GM19099 (cell line): Measurements from ENCODE around the gene KCND2.

Experiments used
- POLR2A ChIP-seq: IDR thresholded peaks from 3 replicates; pipeline ENCODE4 v1.6.1; 2011; ENCODE audit warnings: low read depth; ENCODE audit not compliant: insufficient read length; ENCODE audit errors: extremely low read depth

KCND2 gene

DNA sequence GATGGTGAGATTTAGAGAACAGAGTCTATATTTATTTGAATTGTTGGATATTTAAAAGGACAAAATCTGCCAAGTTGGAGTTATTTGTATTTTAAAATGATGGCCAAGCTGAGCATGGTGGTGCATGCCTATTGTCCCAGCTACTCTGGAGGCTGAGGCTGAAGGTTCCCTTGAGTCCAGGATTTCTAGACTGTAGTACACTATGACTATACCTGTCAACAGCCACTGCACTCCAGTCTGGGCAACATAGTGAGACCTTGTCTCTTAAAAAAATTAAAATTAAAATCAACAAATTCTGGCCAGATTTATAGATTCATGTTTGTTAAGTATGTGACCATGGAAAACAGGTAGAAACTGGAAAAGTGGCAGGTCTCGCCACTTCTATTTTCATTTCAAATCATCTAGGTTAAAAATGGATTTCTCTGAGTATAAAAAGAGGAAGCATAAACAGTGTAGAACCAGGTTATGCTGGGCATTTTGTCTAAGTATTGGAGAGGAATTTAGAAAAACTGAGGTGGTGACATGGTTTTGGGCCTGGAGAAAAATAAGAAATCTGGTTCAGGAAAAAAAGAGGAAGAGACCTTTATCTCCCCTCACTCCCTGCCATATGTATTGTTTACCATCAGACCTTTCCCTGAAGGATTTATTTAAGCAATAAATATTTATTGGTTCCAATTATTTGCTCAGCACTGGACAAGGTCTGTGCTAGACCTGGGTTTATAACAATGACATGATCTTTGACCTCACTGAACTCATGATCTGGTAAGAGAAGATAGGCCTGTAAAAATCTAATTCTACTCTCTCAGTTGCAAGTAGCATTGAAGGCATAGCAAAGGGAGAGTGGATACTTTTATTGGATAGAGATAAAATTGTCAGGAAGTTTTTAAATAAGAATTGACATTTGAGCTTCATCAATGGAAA lies 450.8 kb downstream of the KCND2 start:
- no peak for TF ChIP-seq POLR2A

DNA sequence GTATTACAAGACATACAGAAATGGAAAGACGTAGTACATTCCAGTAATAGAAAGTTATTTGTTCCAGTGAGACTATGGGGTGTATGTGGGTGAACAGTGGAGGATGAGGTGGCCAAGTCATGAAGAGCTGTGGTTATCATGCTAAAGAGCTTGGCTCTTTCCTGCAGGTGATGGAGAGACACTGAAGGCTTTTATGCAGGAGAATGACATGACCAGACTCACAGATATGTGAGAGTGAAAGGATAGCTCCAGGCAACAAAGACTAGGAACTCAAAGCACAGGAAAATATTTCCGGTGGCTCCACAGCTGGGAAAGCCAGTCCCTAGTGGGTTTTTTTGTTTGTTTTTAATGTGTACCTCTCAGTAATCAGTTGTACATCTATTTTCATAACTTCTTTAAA lies 451.5 kb downstream of the KCND2 start:
- no peak for TF ChIP-seq POLR2A

- no peak for TF ChIP-seq POLR2A
Observed at GRCh38 chr7:120724955-120725354, 452.0 kb downstream of the KCND2 start.

DNA sequence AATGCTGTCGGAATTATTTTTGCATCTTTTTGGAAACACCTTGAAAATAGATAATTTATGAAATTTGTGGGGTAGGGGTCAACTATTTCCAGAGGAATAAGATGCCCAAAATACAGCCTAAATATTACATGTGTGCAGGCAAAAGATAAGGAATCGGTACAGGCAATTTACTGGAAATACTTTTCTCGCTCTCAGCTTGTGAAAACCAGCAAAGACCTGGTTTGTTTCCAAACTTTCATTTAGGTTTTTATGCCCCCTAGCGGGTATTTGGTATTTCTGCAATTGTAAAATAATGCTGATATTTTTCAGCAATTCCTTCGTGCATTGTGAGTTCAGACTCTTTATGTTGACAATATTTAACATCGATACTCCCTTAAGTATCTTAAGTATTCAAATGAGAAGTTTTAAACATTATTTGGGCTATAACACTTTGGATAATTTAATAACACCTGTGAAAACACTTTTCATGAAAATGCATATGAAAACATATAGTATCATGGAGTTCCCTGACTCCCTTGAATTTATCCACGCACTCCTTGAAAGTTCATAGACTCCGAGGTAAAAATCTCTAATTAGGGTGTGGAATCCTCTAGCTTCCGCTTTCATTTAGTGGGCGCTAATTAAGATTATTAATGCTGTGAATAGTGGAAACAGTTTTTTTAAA lies 452.5 kb downstream of the KCND2 start:
- no peak for TF ChIP-seq POLR2A

GRCh38 chr7:120729245-120729644 lies 456.3 kb downstream of the KCND2 start:
- no peak for TF ChIP-seq POLR2A

GRCh38 chr7:120731271-120731670 lies 458.3 kb downstream of the KCND2 start:
- TF ChIP-seq POLR2A = no peak

- TF ChIP-seq POLR2A = no peak
Observed at GRCh38 chr7:120732256-120732655, 459.3 kb downstream of the KCND2 start.

- no peak for TF ChIP-seq POLR2A
Observed at GRCh38 chr7:120733143-120733542, 460.2 kb downstream of the KCND2 start.

- no peak for TF ChIP-seq POLR2A
Observed at GRCh38 chr7:120733835-120734234, 460.9 kb downstream of the KCND2 start.

GRCh38 chr7:120735791-120736190 lies 462.8 kb downstream of the KCND2 start:
- TF ChIP-seq POLR2A = no peak

DNA sequence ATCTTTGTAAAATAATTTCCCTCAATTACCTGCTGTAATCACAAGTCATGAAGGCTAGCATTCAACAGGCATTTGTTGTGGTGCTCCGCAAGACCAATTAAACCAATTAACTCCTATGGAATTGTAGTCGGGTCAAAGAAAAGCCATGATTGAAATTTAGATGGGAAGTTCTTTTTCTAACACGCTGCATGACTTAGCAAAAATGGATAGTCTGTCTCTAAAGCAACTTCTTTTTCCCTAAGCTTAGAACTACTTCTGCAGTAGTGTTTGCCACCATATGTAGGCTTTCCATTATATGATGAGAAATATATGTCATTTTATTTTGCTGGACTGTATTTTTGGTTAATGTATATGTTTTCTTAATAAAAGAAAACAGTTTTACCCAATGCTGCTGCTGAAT lies 465.8 kb downstream of the KCND2 start:
- no peak for TF ChIP-seq POLR2A

DNA sequence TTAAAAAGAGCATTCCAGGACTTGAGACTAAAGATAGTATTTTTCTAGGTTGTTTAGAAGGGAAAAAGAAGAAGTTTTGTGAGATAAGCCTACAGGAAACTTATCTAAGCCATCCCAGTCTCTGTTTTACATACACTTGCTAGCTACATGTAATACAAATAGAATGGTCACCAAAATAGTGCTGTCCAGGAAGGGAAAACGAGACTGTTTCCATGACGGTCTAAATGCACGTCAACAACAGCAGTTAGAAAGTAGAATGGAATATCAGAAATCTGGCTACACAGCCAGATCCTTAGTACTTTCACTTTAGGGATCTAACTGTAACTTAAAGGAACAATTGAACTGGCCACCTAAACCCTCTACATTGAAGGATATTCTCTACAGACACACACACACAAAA lies 467.4 kb downstream of the KCND2 start:
- no peak for TF ChIP-seq POLR2A

- no peak for TF ChIP-seq POLR2A
Observed at GRCh38 chr7:120741371-120742042, 468.5 kb downstream of the KCND2 start.

DNA sequence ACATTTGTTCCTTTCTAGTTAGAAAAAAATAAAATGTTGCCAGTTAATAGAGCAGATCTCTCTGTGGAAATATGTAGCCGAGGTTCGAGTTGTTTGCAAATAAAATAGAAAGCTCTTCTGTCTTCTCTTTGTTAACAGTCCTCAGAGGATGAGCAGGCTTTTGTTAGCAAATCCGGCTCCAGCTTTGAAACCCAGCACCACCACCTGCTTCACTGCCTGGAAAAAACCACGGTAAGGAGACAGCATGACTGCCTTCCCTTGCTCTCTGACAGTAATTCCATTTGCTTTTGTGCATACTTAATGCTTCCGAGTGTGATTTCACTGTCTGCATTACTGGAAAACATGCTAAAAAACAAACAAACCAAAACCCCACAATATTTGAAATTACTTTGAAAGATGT lies 469.4 kb downstream of the KCND2 start:
- no peak for TF ChIP-seq POLR2A

- TF ChIP-seq POLR2A = no peak
Observed at GRCh38 chr7:120743128-120743527, 470.2 kb downstream of the KCND2 start.

DNA sequence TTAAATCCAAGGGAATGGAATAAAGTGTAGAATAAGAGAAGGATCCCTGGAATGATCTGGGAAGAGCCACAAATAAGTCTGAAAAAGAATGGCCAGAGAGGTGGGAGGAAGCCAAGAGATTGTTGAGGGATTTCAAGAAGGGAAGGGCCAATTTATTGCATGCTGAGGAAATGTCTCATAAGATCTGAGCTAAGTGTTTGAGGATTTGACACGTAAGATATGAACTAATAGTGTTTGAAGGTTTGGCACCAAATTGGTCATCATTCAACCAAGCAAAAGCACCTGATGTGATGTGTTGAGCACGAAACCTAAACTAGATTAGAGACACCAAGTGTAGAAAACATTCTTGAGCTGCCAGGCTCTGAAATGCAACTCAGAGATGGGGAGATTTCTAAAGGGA lies 487.1 kb downstream of the KCND2 start:
- TF ChIP-seq POLR2A = no peak
